Endothelial cell of umbilical vein (primary cell): ENCODE data around the gene MMP14. TPM values are rescaled to one million over a fixed set of nuclear protein-coding genes. Genes with fewer than 3 reads are reported as not detected.

Experiments
- BruUV-seq: library from RNA; stranded (reverse); fragments of 400-500 nt; replicated peaks from 2 replicates; lab custom pipeline; 2021; lab: Mats Ljungman, UMichigan
- CTCF ChIA-PET: fragments of 300-600, 350-600 bp; sonication (Branson Sonifier 250); formaldehyde crosslinking; loops from one replicate; lab custom pipeline; 2021; ENCODE audit warnings: antibody characterized with exemption, inconsistent platforms; lab: Charles Lee
- POLR2A ChIA-PET: fragments of 300-600, 350-600 bp; sonication (Branson Sonifier 250); formaldehyde crosslinking; loops from one replicate; lab custom pipeline; 2021; ENCODE audit warnings: antibody characterized with exemption, inconsistent platforms; lab: Charles Lee
- DNase-seq: peaks from one replicate; pipeline ENCODE4 v3.0.0-alpha.2; 2011; ENCODE audit warnings: low read depth, low spot score
- FAIRE-seq: peaks from 2 replicates; lab custom pipeline; 2011; peaks lifted over from hg19 to GRCh38; lab: Jason Lieb, UNC
- H2AFZ ChIP-seq: 2 replicates; pipeline ENCODE4 v1.6.0; 2012; ENCODE audit warnings: low read depth, low read length, control low read depth, inconsistent platforms
- H3K27ac ChIP-seq: 2 replicates; pipeline ENCODE4 v1.5.1; 2011; ENCODE audit warnings: low read depth, mild to moderate bottlenecking, control low read depth, low read length, moderate library complexity; ENCODE audit not compliant: insufficient read depth
- H3K27me3 ChIP-seq, 2 experiments: 2 replicates each; pipeline versions ENCODE4 v1.6.0 to v1.6.1; 2011; ENCODE audit warnings: low read length in 2 of 2, mixed read lengths in 1 of 2; ENCODE audit not compliant: control insufficient read depth in 2 of 2, insufficient read depth in 2 of 2
- H3K36me3 ChIP-seq, 2 experiments: 2 replicates in 1 of 2; 3 replicates in 1 of 2; pipeline ENCODE4 v1.5.1; 2011; ENCODE audit warnings: low read length in 2 of 2, mild to moderate bottlenecking in 1 of 2, moderate library complexity in 1 of 2; ENCODE audit not compliant: control insufficient read depth in 2 of 2, insufficient read depth in 2 of 2; ENCODE audit errors: extremely low read depth in 1 of 2
- H3K4me1 ChIP-seq: 3 replicates; pipeline ENCODE4 v1.5.1; 2011; ENCODE audit warnings: mild to moderate bottlenecking, low read length; ENCODE audit not compliant: control insufficient read depth, insufficient read depth; ENCODE audit errors: extremely low read depth
- H3K4me2 ChIP-seq: 2 replicates; pipeline ENCODE4 v1.6.1; 2011; ENCODE audit warnings: low read length, control low read depth, mixed read lengths; ENCODE audit not compliant: insufficient read depth
- H3K4me3 ChIP-seq, 3 experiments: fragments of 200-600 bp in 1 of 3; sonication (generic), shearing (Covaris generic) in 1 of 3; replicated peaks in 1 of 3; 2 replicates each; pipeline ENCODE4 v1.5.1; 2011 to 2016; ENCODE audit warnings: control low read depth in 3 of 3, low read length in 3 of 3, mild to moderate bottlenecking in 2 of 3, inconsistent platforms in 1 of 3, low read depth in 1 of 3, moderate library complexity in 1 of 3; ENCODE audit not compliant: insufficient read depth in 1 of 3
- H3K79me2 ChIP-seq: 2 replicates; pipeline ENCODE4 v1.6.0; 2012; ENCODE audit warnings: low read length, inconsistent platforms; ENCODE audit not compliant: control insufficient read depth, insufficient read depth
- H3K9ac ChIP-seq: replicated peaks from 2 replicates; pipeline ENCODE3; 2011; ENCODE audit warnings: low read length, control low read depth; ENCODE audit not compliant: insufficient read depth; ENCODE audit errors: extremely low read depth
- H3K9me1 ChIP-seq: replicated peaks from 3 replicates; pipeline ENCODE4 v1.6.0; 2011; ENCODE audit warnings: mild to moderate bottlenecking, low read length; ENCODE audit not compliant: control insufficient read depth, insufficient read depth; ENCODE audit errors: extremely low read depth
- H3K9me3 ChIP-seq: replicated peaks from 2 replicates; pipeline ENCODE4 v1.5.1; 2012; ENCODE audit warnings: low read length, inconsistent platforms; ENCODE audit not compliant: control insufficient read depth, insufficient read depth
- H4K20me1 ChIP-seq: replicated peaks from 2 replicates; pipeline ENCODE3; 2011; ENCODE audit warnings: mild to moderate bottlenecking, low read length; ENCODE audit not compliant: control insufficient read depth, insufficient read depth; ENCODE audit errors: extremely low read depth
- CTCF ChIP-seq, 2 donors: IDR thresholded peaks; 1 replicate in 1 of 2; 2 replicates in 1 of 2; pipeline ENCODE4 v1.5.1; 2011; ENCODE audit warnings: low read length in 2 of 2, mild to moderate bottlenecking in 2 of 2, moderate library complexity in 2 of 2, control low read depth in 1 of 2, inconsistent platforms in 1 of 2, low read depth in 1 of 2; ENCODE audit not compliant: insufficient read depth in 1 of 2; ENCODE audit errors: extremely low read depth in 1 of 2
- EZH2 ChIP-seq: IDR thresholded peaks from 2 replicates; pipeline ENCODE4 v1.6.1; 2012; ENCODE audit warnings: borderline replicate concordance, low read depth, mild to moderate bottlenecking, moderate library complexity, low read length, inconsistent platforms; ENCODE audit not compliant: severe bottlenecking
- FOS ChIP-seq: IDR thresholded peaks from 2 replicates; pipeline ENCODE4 v1.6.1; 2011; ENCODE audit warnings: mild to moderate bottlenecking, low read length, moderate library complexity, borderline replicate concordance; ENCODE audit not compliant: insufficient read depth
- GATA2 ChIP-seq: IDR thresholded peaks from 2 replicates; pipeline ENCODE4 v1.7.0; 2011; ENCODE audit warnings: low read depth, mild to moderate bottlenecking, moderate library complexity, mixed read lengths, low read length; ENCODE audit not compliant: insufficient read length, insufficient read depth
- JUN ChIP-seq: IDR thresholded peaks from 2 replicates; pipeline ENCODE4 v1.6.1; 2011; ENCODE audit warnings: borderline replicate concordance, low read depth; ENCODE audit not compliant: insufficient read length, insufficient read depth
- MAX ChIP-seq: IDR thresholded peaks from 2 replicates; pipeline ENCODE4 v1.6.1; 2011; ENCODE audit not compliant: insufficient read depth, insufficient read length
- MYC ChIP-seq: IDR thresholded peaks from one replicate; pipeline ENCODE4 v1.6.1; 2011; ENCODE audit warnings: mild to moderate bottlenecking, low read depth, low read length
- POLR2A ChIP-seq: IDR thresholded peaks from 2 replicates; pipeline ENCODE4 v1.6.1; 2012; ENCODE audit warnings: low read depth, mild to moderate bottlenecking, control low read depth, low read length
- POLR2AphosphoS5 ChIP-seq: IDR thresholded peaks from 2 replicates; pipeline ENCODE4 v1.6.1; 2012; ENCODE audit warnings: low read depth, mild to moderate bottlenecking, control low read depth, low read length, moderate library complexity; ENCODE audit not compliant: insufficient read depth
- dilution Hi-C: fragments of 300-500 bp; cut with MboI; formaldehyde crosslinking; loops from one replicate; pipeline ENCODE4 v1.15.0; 2019; ENCODE audit warnings: low sequenced_read_pairs; ENCODE audit not compliant: extremely low pct_ligation_motif_present
- intact Hi-C: fragments of 100-400 bp; cut with micrococcal nuclease; formaldehyde crosslinking; loops from one replicate; pipeline ENCODE4 v1.10.0; 2022
- polyA plus RNA-seq, 4 experiments: library from polyadenylated mRNA; depleted of rRNA in 3 of 4; stranded (reverse) in 3 of 4; unstranded in 1 of 4; fragments of >200 nt; gene quantifications; 2 replicates each; pipeline versions ENCODE4 v1.2.1 to v1.2.3, GENCODE V29; 2011 to 2012; ENCODE audit warnings: missing spikeins in 1 of 4
- total RNA-seq: library from RNA; stranded (reverse); gene quantifications from 2 replicates; pipeline ENCODE4 v1.2.3, GENCODE V29; 2021

The MMP14 gene
- total and polyA plus RNA-seq, 2 donors (not counting 3 experiments of a cell fraction or from before 2014, with no cell fraction given): 506 to 603 TPM

DNA sequence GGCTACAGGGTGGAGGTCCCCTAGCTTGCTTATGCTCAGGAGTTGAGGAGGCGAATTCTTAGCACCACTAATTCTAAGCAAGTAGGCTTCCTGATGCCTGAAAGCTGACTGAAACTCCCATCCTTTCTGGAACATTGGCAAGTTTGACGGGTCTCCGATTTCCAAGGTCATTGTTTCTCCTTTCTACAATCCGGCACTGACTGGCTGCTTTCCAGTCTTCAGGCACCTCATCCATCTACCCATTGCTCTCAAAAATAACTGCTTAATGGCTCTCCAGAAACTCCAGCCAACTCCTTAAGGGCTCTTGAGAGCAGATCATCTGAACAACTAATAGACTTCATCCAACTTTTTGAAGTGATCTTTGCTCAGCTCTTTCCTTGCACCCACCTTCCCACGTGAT is 60.0 kb downstream of the MMP14 start:
- no peaks in the 10 kb centered on the region for H3K4me1 ChIP-seq
- H3K27ac ChIP-seq: no peak overlapping the region
- no peak overlapping the region for H3K4me3 ChIP-seq
- ChIA-PET CTCF (interaction anchor here (1.1 to 9.7 kb wide), 9 partner anchors 9 to 338 kb away, joined by 3 to 75 read pairs (median 4); partner anchors contain the start of gene LRP10), POLR2A (no interaction called here)
- intact Hi-C loops: no loop called here
- DNase-seq: no peak
- BruUV-seq: no TSS peak
- H3K9ac ChIP-seq: no peak overlapping the region
- peaks cover 2 to 6% of the 10 kb centered on the region in 2 experiments for H3K36me3 ChIP-seq
- no peaks in the 10 kb centered on the region for H3K9me3 ChIP-seq
- no peak overlapping the region for H2AFZ ChIP-seq
- H3K9me1 ChIP-seq: no peaks in the 10 kb centered on the region
- no peak overlapping the region for H3K4me2 ChIP-seq
- H4K20me1 ChIP-seq: no peaks in the 10 kb centered on the region
- H3K27me3 ChIP-seq: no peaks in the 10 kb centered on the region
- no peaks in the 10 kb centered on the region for H3K79me2 ChIP-seq
- TF ChIP-seq POLR2AphosphoS5: no peak
- no peak for TF ChIP-seq GATA2
- no peak for TF ChIP-seq MYC
- no peak for TF ChIP-seq CTCF (IDR thresholded peaks at IDR 0.05; ENCODE audit: extremely low read depth in 1 of 2, insufficient read depth in 1 of 2, low read depth in 1 of 2, low read length in 2 of 2)
- TF ChIP-seq EZH2: no peak
- no peak for TF ChIP-seq JUN
- no peak for TF ChIP-seq FOS
- no peak for TF ChIP-seq MAX
- no peak for TF ChIP-seq POLR2A
- no peak for FAIRE-seq
- dilution Hi-C loops: no loop called here
